ENCODE results near the gene NLRX1. TPM values are rescaled to one million over a fixed set of nuclear protein-coding genes. Genes with fewer than 3 reads are reported as not detected.

Gene NLRX1
- total RNA-seq, 1 experiment from 2014 or later: 25.2 TPM

DNA sequence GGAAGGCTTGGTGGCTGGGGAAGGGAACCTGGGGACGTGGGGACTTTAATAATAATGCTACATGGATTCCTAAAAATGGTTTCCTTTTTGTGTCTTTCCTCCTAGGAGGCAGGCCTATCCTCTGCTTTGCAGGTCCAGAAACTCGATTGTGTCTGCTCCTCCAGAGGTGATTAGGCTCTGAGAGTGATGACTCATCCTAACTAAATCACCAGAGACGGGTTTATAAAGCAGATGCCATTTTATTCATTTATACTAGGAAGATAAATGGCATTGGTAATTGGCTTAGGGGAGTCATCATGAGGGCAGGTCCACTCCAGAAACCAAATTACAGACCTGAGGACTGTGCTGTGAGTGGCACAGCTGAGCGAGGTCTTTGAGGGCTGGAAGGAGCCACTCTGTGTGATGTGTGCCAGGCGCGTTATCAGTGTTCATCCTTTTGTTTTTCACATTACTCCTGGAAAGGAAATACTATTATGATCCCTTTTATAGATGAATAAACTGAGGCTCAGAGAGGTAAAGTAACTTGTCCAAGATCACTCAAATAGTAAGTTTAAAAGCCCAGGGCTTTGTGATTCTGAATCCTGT, 7.1 kb downstream of the NLRX1 start:
- DNase-seq (ENCODE audit: low read depth, low spot score) (no peak), ATAC-seq (no peak)
- Histone ChIP-seq H3K27ac (ENCODE audit: low read length) (no peak overlapping the region), H3K4me1 (ENCODE audit: control insufficient read depth, insufficient read depth, low read length) (no peaks in the 10 kb centered on the region), H3K4me3 (ENCODE audit: low read depth in 2 of 2, low read length in 2 of 2) (no peak overlapping the region), H3K36me3 (ENCODE audit: control insufficient read depth, insufficient read depth, low read length) (no peaks in the 10 kb centered on the region), H3K9me3 (ENCODE audit: control insufficient read depth, insufficient read depth, low read depth, low read length) (no peaks in the 10 kb centered on the region), H3K27me3 (ENCODE audit: control insufficient read depth, insufficient read depth, low read length) (no peaks in the 10 kb centered on the region)
- TF ChIP-seq POLR2AphosphoS5 (IDR thresholded peaks at IDR 0.05; ENCODE audit: low read depth, low read length): no peak
- TF ChIP-seq, protein P1, sequence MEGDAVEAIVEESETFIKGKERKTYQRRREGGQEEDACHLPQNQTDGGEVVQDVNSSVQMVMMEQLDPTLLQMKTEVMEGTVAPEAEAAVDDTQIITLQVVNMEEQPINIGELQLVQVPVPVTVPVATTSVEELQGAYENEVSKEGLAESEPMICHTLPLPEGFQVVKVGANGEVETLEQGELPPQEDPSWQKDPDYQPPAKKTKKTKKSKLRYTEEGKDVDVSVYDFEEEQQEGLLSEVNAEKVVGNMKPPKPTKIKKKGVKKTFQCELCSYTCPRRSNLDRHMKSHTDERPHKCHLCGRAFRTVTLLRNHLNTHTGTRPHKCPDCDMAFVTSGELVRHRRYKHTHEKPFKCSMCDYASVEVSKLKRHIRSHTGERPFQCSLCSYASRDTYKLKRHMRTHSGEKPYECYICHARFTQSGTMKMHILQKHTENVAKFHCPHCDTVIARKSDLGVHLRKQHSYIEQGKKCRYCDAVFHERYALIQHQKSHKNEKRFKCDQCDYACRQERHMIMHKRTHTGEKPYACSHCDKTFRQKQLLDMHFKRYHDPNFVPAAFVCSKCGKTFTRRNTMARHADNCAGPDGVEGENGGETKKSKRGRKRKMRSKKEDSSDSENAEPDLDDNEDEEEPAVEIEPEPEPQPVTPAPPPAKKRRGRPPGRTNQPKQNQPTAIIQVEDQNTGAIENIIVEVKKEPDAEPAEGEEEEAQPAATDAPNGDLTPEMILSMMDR (IDR thresholded peaks at IDR 0.05): no peak
- TF ChIP-seq, protein P2, sequence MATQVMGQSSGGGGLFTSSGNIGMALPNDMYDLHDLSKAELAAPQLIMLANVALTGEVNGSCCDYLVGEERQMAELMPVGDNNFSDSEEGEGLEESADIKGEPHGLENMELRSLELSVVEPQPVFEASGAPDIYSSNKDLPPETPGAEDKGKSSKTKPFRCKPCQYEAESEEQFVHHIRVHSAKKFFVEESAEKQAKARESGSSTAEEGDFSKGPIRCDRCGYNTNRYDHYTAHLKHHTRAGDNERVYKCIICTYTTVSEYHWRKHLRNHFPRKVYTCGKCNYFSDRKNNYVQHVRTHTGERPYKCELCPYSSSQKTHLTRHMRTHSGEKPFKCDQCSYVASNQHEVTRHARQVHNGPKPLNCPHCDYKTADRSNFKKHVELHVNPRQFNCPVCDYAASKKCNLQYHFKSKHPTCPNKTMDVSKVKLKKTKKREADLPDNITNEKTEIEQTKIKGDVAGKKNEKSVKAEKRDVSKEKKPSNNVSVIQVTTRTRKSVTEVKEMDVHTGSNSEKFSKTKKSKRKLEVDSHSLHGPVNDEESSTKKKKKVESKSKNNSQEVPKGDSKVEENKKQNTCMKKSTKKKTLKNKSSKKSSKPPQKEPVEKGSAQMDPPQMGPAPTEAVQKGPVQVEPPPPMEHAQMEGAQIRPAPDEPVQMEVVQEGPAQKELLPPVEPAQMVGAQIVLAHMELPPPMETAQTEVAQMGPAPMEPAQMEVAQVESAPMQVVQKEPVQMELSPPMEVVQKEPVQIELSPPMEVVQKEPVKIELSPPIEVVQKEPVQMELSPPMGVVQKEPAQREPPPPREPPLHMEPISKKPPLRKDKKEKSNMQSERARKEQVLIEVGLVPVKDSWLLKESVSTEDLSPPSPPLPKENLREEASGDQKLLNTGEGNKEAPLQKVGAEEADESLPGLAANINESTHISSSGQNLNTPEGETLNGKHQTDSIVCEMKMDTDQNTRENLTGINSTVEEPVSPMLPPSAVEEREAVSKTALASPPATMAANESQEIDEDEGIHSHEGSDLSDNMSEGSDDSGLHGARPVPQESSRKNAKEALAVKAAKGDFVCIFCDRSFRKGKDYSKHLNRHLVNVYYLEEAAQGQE (IDR thresholded peaks at IDR 0.05; ENCODE audit: insufficient read depth in 1 of 2, low read depth in 2 of 2, low read length in 1 of 2): no peak
- TF ChIP-seq SIN3A (IDR thresholded peaks at IDR 0.05; ENCODE audit: borderline replicate concordance, insufficient read depth, low read depth, low read length): no peak
- TF ChIP-seq TCF7L2 (IDR thresholded peaks at IDR 0.05; ENCODE audit: low read depth, low read length): no peak
- ChIA-PET POLR2A (no interaction called here), CTCF (no interaction called here)
- no TSS peak for BruUV-seq (replicated peaks)
- intact Hi-C loops (cut with micrococcal nuclease; ENCODE audit: unreplicated experiment): no loop called here
- in situ Hi-C loops (cut with HindIII; ENCODE audit: low pct_unique_long_range_greater_than_20kb, low sequenced_read_pairs): no loop called here

DNA sequence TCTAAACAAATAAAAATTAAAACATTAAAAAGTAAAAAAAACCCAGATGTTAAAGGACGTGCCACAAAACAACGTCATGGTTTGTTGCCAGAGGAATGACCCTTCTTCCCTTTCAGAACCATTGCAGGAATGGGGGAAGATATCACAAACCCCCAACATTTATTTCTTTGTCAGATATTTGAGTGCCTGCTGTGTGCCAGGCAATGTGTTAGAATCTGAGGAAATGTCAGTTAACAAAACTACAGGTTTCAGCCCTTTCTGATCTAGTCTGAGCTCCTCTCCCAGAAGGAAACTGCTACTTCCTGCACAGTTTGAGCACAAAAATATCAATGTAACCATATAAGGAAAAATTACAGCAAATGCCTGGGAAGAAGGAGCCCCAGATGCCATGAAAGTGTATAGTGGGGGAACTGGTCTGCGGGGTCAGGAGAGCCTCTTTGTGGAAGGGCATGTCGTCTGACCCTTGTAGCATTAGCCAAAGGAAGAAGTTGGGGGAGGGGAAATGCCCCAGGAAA, 9.7 kb downstream of the NLRX1 start:
- ChIA-PET CTCF (interaction anchor here (0.6 kb wide), 2 partner anchors 28 to 194 kb away, joined by 3 to 4 read pairs; partner anchors contain the start of gene CBL), POLR2A (interaction anchor here (0.7 kb wide), 1 partner anchor 27 kb away, joined by 7 read pairs; no protein-coding TSS in a partner anchor)
- H3K9me3 ChIP-seq (ENCODE audit: control insufficient read depth, insufficient read depth, low read depth, low read length): no peaks in the 10 kb centered on the region
- H3K4me1 ChIP-seq (ENCODE audit: control insufficient read depth, insufficient read depth, low read length): no peaks in the 10 kb centered on the region
- intact Hi-C loops (cut with micrococcal nuclease; ENCODE audit: unreplicated experiment): no loop called here
- TSS peak; percentile 74 for BruUV-seq (replicated peaks)
- DNase-seq (ENCODE audit: low read depth, low spot score) (no peak), ATAC-seq (no peak)
- H3K27ac ChIP-seq (ENCODE audit: low read length): no peak overlapping the region
- TF ChIP-seq POLR2AphosphoS5 (IDR thresholded peaks at IDR 0.05; ENCODE audit: low read depth, low read length): no peak
- TF ChIP-seq, protein P2 (IDR thresholded peaks at IDR 0.05; ENCODE audit: insufficient read depth in 1 of 2, low read depth in 2 of 2, low read length in 1 of 2): no peak
- no peak for TF ChIP-seq SIN3A (IDR thresholded peaks at IDR 0.05; ENCODE audit: borderline replicate concordance, insufficient read depth, low read depth, low read length)
- TF ChIP-seq, protein P1 (IDR thresholded peaks at IDR 0.05): no peak
- TF ChIP-seq TCF7L2 (IDR thresholded peaks at IDR 0.05; ENCODE audit: low read depth, low read length): no peak
- H3K36me3 ChIP-seq (ENCODE audit: control insufficient read depth, insufficient read depth, low read length): no peaks in the 10 kb centered on the region
- in situ Hi-C loops (cut with HindIII; ENCODE audit: low pct_unique_long_range_greater_than_20kb, low sequenced_read_pairs): no loop called here
- H3K4me3 ChIP-seq (ENCODE audit: low read depth in 2 of 2, low read length in 2 of 2): no peak overlapping the region
- H3K27me3 ChIP-seq (ENCODE audit: control insufficient read depth, insufficient read depth, low read length): no peaks in the 10 kb centered on the region

Measured in Panc1 (cell line).